Esophagus squamous epithelium (tissue), 4 donors: ENCODE data around the gene NIN.

ENCODE experiments used
- CTCF ChIP-seq, 6 experiments: fragments of 450-650 bp in 4 of 6; fragments of 200-600 bp in 2 of 6; sonication (generic) in 2 of 6; IDR thresholded peaks; one replicate each; pipeline ENCODE4 v1.5.1; 2016 to 2019; ENCODE audit warnings: antibody characterized with exemption in 6 of 6, mild to moderate bottlenecking in 4 of 6, moderate library complexity in 4 of 6
- POLR2A ChIP-seq, 4 donors: fragments of 450-650 bp; IDR thresholded peaks; one replicate each; pipeline ENCODE4 v1.6.1; 2017; ENCODE audit warnings: antibody characterized with exemption in 4 of 4, mild to moderate bottlenecking in 4 of 4, moderate library complexity in 3 of 4

- no peak for TF ChIP-seq CTCF (IDR thresholded peaks at IDR 0.05)
- no peak for TF ChIP-seq POLR2A (IDR thresholded peaks at IDR 0.05)
Observed at GRCh38 chr14:50798048-50798421, 32.9 kb downstream of the NIN start.
